Measurements from ENCODE around the gene TMUB2.

TMUB2 gene

DNA sequence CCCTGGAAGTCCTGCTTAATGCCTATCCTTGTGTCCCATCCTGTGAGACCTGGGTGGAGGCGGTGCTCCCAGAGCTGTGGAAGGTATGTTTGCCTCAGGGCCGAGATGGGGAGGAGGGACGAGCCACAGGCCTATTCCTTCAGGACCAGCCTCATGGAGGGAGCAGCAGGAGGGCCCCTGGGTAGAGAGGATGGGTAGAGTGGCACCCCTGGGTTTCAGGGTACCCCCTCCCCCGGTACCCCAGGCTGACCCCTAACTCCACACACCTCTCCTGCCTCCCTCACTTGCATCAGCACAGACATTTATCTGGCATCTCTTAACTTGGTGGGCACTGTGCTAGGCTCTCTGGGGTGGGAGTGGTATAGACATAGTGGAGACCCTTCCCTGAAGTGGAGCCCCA is 9.1 kb upstream of the TMUB2 start:
- DNase-seq, result no peak

DNA sequence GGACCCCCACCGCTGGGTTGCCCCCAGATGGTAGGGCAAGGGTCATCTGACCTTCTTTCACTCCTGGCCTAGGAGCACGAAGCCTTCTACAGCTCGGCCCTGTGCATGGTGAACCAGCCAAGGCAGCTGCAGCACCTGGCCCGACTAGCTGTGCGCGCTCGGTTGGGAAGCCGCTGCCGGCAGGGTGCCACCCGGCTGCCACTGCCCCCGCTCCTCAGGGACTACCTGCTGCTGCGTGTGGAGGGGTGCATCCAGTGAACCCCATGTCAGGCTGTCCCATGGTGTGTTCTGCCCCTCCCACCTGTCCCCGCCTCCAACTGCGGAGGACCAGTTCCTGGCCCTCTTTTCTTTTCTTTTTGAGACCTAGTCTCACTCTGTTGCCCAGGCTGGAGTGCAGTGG is 8.6 kb upstream of the TMUB2 start:
- no peak for DNase-seq

DNA sequence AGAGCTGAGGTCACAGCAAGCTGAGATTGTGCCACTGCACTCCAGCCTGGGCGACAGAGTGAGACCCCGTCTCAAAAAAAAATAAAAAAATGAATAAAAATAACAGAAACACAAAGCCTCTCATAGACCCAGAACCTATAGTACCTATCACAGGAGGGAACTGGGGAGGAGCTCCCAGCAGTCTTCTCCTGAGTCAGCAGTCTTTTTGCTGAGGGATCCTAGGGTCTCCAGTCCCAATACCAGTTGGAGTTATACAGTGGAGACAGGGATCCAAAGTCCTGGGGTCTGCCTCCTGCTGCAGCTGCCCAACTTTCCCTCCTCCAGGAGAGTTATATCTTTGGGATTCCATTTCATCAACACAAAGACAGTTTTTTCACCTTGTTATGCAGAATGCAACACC is 3.7 kb upstream of the TMUB2 start:
- DNase-seq, result no peak

DNA sequence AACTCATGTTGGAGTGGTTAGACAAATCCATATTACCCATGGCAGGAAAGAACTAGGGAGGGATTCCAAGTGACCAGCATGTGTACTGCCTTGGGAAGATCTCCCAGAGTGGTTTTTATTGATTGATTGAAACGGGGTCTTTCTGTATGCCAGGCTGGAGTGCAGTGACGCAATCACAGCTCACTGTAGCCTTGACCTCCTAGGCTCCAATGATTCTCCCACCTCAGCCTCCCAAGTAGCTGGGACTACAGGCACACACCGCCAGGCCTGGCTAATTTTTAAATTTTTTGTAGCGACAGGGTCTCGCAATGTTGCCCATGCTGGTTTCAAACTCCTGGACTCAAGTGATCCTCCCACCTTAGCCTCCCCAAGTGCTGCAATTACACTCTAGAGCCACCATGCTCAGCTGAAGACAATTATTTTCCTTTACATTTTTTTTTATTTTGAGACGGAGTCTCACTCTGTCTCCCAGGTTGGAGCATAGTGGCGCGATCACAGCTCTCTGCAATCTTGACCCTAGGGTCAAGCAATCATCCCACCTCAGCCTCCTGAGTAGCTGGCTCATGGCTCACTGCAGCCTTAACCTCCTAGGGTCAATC is 2.5 kb upstream of the TMUB2 start:
- no peak for DNase-seq

DNA sequence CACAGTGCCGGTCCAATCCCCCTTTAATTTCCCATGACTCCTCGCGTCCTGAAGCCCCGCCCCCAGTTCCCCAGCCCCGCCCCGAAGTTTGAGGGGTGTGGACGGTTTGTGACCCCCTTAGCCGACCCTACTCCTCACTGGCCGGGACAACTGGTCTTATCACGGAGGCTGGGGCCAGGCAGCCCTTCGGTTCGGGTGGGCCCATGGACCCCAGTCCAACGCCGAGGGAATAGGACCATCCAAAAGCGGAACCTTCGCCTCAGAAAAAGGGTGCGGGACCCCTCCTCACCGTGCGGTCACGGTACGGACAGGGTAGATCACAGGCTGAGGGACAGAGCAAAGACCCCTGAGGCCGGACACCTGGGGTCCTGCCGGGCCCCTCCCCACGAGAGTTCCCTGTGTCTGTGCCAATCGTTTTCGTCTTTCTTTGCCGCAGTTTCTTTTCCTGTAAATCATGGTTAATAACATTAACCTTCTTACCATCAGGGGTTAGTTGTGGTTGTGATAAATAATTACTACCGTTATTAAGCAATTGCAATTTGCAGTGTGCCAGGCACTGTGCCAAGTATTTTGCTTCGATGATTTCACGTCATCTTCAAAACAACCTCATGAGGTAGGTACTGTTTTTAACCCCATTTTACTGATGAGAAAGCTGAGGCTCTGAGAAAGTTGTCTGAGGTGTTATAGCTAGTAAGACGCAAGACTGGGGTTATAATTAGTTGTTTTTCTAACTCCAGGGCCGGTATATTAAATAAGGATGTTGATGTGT is 543 bp downstream of the TMUB2 start:
- peak; percentile 55 for DNase-seq

DNA sequence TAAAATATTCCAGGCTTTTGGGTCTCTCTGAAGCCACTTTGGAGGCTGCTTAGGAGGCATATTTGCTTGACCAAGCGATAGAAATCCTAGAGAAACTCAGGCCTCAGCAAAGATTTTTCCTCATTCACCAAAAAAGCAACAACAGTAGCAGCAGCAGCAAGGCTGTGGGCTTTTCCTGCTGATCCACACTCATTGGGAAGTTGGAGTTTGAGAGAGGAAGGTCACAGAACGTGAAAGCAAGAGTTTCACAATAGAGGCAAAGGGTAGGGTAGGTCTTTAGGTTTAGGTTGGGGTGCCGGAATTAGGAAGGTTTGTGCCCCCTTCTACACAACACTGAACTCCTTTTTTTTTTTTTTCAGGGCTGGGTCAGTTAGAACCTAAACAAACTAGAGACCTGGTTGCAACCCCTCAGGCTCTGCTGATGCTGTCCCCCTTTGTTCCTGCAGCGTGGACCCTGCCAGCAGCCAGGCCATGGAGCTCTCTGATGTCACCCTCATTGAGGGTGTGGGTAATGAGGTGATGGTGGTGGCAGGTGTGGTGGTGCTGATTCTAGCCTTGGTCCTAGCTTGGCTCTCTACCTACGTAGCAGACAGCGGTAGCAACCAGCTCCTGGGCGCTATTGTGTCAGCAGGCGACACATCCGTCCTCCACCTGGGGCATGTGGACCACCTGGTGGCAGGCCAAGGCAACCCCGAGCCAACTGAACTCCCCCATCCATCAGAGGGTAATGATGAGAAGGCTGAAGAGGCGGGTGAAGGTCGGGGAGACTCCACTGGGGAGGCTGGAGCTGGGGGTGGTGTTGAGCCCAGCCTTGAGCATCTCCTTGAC is 2.0 kb downstream of the TMUB2 start:
- DNase-seq, result no peak

DNA sequence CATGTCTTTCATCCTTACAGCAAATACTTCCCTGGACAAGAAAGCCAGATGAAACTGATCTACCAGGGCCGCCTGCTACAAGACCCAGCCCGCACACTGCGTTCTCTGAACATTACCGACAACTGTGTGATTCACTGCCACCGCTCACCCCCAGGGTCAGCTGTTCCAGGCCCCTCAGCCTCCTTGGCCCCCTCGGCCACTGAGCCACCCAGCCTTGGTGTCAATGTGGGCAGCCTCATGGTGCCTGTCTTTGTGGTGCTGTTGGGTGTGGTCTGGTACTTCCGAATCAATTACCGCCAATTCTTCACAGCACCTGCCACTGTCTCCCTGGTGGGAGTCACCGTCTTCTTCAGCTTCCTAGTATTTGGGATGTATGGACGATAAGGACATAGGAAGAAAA is 3.7 kb downstream of the TMUB2 start:
- DNase-seq, result no peak

DNA sequence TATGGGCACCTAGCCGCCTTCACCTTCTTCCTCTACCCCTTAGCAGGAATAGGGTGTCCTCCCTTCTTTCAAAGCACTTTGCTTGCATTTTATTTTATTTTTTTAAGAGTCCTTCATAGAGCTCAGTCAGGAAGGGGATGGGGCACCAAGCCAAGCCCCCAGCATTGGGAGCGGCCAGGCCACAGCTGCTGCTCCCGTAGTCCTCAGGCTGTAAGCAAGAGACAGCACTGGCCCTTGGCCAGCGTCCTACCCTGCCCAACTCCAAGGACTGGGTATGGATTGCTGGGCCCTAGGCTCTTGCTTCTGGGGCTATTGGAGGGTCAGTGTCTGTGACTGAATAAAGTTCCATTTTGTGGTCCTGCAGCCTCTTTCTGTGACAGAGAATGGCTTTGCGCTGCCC is 4.6 kb downstream of the TMUB2 start:
- no peak for DNase-seq

DNA sequence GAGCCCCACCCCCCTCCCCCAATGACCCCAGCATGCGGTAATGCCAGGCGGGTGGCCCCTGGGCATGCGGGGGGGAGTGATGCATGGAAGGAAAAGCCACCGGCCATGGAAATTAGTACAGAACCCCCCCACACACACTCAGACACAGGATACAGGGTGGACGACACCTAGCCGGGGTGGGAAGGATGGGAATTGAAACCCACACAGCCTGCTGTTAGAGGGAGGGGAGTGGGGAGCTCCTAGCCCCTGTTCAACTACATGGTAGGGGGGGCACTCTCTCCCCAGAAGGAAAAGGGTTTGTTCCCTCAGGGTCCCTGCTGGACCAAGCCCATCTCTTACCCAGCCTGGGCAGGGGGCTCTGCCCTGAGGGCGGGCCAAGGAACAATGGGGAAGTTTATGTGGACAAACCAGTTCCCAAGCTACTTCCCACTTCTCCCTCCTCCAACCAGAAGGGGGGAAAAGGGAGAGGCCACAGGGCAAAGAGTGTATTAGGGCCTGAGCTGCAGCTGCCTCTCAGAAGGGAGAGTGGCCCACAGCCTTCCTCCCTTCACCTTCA is 5.2 kb downstream of the TMUB2 start:
- no peak for DNase-seq

DNA sequence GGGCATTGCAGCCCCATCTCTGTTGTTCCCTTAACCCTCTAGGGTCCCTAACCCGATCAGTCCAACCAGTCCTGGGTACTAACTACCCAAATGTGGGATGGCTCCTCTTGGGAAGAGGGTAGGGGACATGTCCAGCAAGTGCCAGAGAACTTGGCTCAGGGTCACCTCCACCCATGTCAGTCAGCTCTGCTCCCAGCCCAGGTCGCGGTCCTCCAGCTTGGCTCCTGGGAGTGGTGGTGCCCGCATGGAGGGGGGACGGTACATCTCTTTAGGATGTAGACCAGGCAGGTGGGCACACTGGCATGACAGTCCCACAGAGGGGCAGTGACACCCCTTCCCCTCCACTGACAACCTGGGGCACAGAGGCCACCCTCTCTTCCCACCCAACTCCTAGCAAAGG is 6.0 kb downstream of the TMUB2 start:
- no peak for DNase-seq

DNA sequence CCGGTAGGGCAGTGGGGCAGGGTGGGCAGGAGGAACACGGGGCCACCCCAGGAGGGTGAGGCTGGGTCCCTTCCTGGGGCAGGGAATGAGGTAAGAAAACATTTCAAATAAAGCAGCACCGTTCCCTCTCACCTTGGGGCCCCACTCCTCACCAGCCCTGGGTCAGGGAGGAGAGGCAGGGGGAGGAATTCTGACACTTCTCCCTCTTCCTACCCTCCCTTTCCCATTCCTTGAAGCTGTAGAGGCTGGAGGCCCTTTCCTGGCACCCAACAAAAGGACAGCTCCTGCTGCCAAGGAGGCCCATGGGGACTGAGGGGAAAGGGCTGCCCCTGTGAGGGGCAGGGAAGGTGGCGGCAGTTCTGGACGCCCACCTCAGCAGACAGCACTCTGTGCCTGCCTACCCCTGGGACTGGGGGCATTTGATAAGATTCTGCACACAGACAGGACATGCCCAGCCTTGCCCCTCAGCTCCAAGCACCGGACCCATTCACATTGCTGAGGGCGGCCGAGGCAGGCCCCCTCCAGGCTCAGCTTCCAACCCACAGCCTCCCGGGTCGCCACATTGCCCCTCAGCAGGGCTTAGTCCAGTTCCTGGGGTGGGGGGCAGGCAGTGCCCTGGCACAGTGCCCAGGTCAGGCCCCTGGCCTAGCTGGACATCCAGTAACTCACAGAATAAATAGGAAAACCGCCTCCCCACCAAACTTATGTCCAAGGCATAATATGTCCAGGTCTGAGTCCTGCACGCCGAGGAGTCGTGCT is 6.7 kb downstream of the TMUB2 start:
- no peak for DNase-seq

DNA sequence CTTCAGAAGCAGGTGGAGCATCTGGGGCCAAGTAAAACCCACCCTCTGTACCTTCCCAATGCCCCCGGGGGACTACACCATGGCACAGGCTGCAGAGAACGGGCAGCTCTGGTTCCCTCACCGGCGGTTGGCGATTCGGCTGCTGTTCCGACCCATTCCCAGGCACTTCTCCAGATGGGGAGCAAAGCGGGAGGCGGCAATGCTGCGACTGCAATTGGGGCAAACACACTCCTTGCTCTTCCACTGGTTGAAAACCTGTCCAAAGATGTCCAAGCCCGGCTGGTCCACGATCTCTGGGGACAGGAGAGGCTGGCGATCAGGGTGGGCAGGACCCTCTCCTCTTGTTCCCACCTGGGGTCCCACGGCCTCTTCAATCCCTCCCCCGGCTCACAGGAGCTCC is 10.3 kb downstream of the TMUB2 start:
- DNase-seq, result no peak

DNA sequence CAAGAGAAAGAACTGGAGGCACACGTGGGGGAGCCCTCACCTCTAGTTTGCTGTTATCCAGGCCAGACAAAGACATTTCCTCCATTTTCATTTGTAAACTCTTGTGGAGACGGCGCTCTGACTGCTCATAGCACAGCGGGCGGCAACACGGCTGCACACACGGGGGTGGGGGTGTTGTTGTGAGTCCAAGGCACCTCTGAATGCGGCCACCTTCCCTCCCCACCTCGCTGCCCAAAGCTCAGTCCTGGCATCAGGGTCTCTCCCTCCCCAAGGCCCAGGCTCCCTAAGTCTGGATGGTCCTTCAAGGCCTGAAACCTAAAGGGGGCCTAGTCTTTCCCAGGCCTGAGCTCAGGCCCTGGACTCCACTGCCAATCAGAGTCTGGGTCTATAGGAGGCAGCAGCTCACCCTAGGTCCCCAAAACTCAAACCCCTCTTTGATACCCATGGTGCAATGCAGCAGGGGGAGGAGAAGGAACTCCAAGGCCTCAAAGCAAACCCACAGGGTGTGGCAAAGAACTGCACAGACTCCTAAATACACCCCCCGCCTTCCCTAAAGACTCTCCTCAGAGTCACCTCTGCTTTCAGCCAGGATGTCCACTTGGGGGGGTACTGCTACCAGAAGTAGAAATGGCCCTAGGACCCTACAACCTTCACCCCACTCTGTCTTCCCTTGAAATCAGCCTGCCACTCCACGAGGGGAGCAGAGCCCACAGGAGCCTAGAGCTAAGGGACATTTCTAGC is 11.4 kb downstream of the TMUB2 start:
- peak; percentile 79 for DNase-seq

DNA sequence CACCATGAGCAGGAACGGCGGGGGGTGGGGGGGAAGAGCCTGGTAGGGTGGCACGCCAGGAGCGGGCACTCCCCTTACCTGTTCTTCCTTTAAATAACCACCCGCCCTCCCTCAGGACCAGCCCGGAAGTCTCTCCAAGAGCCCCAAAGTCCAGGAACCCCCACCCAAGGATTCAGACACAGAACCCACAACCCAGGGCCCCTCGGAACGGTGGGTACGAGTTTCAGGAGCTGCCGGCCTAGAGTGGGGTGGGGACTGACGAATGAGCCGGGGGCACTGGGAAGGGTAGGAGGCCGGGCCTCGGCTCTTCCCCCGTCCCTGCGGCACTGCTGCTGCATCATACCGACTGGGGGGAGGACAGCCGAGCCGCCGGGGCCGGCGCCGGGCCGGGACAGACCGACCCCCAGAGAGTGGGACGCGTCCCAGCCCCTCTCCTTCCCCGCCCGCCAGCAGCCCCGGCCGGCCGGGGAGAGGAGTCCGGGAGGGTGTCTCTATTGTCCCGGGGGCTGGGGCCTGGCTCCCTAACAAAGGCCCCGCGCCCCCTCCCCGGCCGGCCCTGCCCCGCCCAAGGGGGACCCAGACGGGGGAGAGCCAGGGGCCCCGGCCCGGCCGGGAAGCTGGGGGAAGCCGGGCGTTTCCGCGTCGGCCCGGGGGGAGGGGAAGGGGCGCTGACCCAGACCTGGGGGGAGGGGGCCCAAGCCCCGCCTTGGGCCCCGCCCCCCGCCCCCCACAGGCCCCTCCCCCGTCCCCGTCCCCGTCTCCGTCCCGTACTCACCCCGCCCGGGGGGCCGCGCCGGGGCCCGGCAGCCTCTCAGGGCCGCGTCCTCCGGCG is 12.2 kb downstream of the TMUB2 start:
- DNase-seq, result peak; percentile 64

DNA sequence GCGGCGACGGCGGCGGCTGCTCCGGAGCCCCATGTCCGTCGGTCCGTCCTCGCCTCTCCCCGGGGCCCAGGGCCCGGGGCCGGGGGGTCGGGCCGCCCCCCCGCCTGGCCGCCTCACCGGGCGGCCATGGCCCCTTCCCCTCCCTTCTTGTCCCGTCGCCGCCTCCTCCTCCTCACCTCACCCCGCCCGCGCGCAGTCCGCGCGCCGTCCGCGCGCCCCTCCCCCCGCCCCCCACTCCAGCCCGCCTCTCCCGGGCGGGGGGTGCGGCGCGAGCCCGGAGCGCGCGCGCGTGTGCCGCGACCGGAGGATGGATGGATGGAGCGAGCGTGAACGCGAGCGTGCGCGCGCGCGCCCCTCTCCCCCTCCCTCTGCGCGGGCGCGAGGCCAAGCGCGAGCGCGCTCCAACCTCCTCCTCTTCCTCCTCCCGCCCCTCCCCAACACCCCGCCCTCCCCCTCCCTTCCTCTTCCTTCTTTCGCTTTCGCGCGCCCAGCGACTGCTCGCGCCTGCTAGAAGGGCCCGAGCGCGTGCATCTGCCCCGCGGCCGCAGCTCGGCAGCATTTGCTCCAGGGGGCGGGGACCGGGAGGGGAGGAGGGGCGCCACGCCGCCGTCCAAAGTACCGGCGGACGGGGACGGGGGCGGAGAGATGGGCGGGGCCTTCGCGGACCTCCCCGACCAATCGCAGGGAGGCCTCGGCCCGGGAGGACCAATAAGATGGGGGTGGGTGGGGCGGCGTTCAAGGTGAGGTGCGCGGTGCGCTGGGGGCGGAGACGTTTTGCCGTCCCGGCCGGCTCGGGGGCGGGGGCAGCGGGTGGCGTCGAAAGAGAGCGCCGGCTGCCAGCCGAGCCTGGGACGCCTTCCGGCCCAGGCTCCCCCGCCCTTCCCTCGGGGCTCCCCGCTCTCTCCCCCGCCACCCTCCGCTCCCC is 13.0 kb downstream of the TMUB2 start, which contains the start of gene ATXN7L3:
TSS of gene ATXN7L3 (minus strand) at position 332 of the 925 bp plus-strand sequence. CDS start 1,814 bp downstream, outside the sequence.
- DNase-seq, result peak; percentile 99

DNA sequence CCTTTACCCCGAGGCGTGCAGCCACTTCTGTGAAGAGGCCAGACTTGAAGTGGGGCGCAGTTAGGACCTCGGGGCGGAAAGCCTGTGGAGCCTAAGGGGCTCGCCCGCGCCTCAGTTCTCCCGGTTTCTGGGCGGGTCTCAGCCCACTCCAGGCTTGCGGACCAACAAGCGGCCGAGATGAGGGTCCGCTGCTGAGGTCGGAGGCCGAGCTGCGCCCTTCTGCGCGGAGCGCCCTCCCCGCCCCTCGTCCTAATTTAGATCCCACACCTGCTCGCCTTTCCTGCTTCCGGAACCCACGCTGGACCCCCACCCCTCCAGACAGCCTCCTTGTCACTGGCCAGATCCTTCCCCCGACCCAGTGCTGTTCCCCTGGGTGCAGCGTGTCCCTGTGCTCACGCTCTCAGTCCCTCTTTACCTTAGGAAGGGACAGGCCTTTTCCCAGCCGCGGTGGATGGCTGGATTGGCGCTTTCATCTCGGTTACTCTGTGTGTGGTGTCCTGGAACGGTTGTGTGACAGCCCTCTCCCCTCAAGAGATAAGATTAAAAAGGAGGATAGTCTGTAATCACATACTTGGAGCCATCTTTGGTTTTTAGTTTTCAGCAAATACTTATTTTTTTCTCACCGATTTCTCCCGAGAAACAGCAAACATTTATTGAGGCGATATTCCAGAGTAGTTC is 13.8 kb downstream of the TMUB2 start:
- DNase-seq, result no peak

DNA sequence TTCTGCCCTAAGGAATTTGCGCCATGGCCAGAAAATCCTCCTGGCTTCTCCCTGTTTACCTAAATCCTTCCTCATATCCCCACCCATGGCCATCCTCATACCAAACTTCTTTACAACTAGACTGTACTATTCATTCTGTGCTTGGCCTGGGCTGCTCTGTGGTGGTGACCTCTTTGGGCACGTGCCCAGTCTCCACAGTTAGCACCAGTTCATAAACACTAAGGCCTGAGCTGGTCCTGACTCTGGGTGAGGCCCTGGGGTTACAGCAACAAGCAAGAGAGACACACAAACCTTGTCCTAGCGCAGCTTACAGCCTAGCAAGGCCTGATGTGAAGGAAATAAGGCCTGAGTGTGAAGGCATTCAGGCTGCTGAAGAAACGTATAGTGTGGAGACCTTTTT is 16.0 kb downstream of the TMUB2 start:
- no peak for DNase-seq

DNA sequence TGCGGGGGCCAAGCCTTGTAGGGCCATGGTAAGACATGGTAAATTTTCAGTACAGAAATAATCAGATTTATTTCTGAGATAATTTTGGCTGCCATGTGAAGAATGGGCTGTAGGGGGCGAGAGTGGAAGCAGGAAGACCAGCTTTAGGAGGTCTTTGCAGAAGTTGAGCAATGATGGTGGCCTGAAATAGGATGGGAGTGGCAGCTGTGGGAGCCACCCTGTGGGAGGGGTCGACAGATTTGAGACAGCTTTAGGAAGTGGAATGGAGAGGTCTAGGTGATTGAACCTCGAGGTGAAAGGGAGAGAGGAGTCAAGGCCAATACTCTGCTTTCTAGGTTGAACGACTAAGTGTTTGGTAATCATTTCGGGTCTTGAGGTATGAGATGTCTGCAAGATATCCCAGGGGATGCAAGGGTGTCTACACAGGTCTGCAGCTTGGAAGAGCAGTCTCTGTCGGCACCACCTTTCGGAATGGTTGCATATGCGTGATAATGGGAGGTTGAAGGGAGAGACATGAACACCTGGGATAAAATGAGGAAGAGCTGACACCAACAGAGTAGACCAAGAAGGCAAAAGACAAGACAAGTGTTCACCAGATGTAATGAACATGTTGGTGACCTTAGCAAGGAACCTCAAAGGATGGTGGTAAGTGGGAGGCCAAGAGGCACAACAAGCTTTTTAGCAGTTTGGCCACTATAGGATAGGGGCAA is 17.1 kb downstream of the TMUB2 start:
- peak; percentile 54 for DNase-seq

DNA sequence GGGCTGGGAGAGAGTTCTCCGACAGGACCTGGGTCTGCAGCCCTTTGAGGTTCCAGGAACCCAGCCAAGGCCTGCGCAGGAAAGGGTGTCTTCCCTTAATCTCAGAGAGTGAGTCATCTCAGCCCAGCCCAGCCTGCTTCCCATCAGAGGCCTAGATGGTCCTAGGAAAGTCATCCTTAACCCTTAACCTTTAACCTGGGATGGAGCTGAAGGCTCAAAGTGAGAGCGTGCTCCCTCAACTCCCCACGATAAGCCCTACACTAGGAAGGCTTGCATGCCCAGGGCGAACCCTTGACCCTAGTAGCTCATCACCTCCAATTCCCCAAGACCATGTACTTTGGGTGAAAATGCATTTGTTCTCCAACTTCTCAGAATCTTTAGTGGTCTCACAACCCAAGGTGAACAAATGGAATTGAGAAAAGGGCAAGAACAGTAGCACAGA is 17.7 kb downstream of the TMUB2 start:
- no peak for DNase-seq
